K562 (cell line): ENCODE data around the gene DGCR2. TPM values are rescaled to one million over a fixed set of nuclear protein-coding genes. Genes with fewer than 3 reads are reported as not detected.

Experiments
- ATAC-seq: fragments of 200-7000 bp; cut with Tn5 transposase; 3 replicates; pipeline ENCODE4 v1.9.1; 2020; ENCODE audit warnings: moderate library complexity
- BruUV-seq: library from RNA; stranded (reverse); fragments of 400-500 nt; replicated peaks from 2 replicates; lab custom pipeline; 2021; lab: Mats Ljungman, UMichigan
- CTCF ChIA-PET: fragments of 300-600 bp; formaldehyde crosslinking; extraction: SDS; loops from one replicate; lab custom pipeline; 2021; ENCODE audit warnings: low intra/inter-chr PET ratio; lab: Yijun Ruan, JAX
- POLR2A ChIA-PET: fragments of 300-600, 350-650 bp; sonication (Branson Sonifier 250); formaldehyde crosslinking; extraction: SDS; loops from one replicate; lab custom pipeline; 2021; ENCODE audit warnings: antibody characterized with exemption, inconsistent platforms; lab: Yijun Ruan, JAX
- DNase-seq, 4 experiments: peaks; one replicate each; pipeline versions ENCODE4 v3.0.0 to v3.0.0-alpha.2; 2011 to 2018; ENCODE audit warnings: low spot score in 3 of 4, mixed read lengths in 3 of 4; ENCODE audit errors: extremely low read depth in 1 of 4
- FAIRE-seq: peaks from 2 replicates; lab custom pipeline; 2011; peaks lifted over from hg19 to GRCh38; lab: Jason Lieb, UNC
- H2AFZ ChIP-seq: 2 replicates; pipeline ENCODE4 v1.6.0; 2011; ENCODE audit warnings: low read depth, low read length, control low read depth, inconsistent platforms
- H3K27ac ChIP-seq: fragments of 200-600 bp; 3 replicates; pipeline ENCODE4 v1.8.0; 2011; ENCODE audit warnings: low read depth, mild to moderate bottlenecking, control low read depth, inconsistent platforms, low read length, moderate library complexity, mixed read lengths; ENCODE audit errors: extremely low read depth
- H3K27me3 ChIP-seq, 2 experiments: fragments of 300-600 bp in 1 of 2; 2 replicates in 1 of 2; 3 replicates in 1 of 2; pipeline versions ENCODE4 v1.6.0 to v1.8.0; 2011; ENCODE audit warnings: inconsistent platforms in 2 of 2, low read length in 2 of 2, mild to moderate bottlenecking in 1 of 2, mixed read lengths in 1 of 2, moderate library complexity in 1 of 2; ENCODE audit not compliant: control insufficient read depth in 2 of 2, insufficient read depth in 2 of 2
- H3K36me3 ChIP-seq: fragments of 300-600 bp; 3 replicates; pipeline ENCODE4 v1.8.0; 2011; ENCODE audit warnings: mild to moderate bottlenecking, low read length, inconsistent platforms; ENCODE audit not compliant: control insufficient read depth, insufficient read depth
- H3K4me1 ChIP-seq, 2 experiments: fragments of 200-600 bp in 1 of 2; replicated peaks in 1 of 2; 2 replicates in 1 of 2; 3 replicates in 1 of 2; pipeline versions ENCODE4 v1.5.1 to v1.8.0; 2011; ENCODE audit warnings: inconsistent platforms in 2 of 2, low read length in 2 of 2, mild to moderate bottlenecking in 1 of 2, mixed read lengths in 1 of 2, moderate library complexity in 1 of 2; ENCODE audit not compliant: control insufficient read depth in 2 of 2, insufficient read depth in 2 of 2
- H3K4me2 ChIP-seq: 2 replicates; pipeline ENCODE4 v1.6.1; 2011; ENCODE audit warnings: low read length, control low read depth, inconsistent platforms, mixed read lengths; ENCODE audit not compliant: insufficient read depth
- H3K4me3 ChIP-seq: fragments of 200-600 bp; sonication (generic), shearing (Covaris generic); 2 replicates; pipeline ENCODE4 v1.5.1; 2016; ENCODE audit warnings: control low read depth, inconsistent platforms
- H3K79me2 ChIP-seq: fragments of 200-600 bp; 3 replicates; pipeline ENCODE4 v1.8.0; 2011; ENCODE audit warnings: low read length, inconsistent platforms; ENCODE audit not compliant: control insufficient read depth, insufficient read depth
- H3K9ac ChIP-seq, 2 experiments: 2 replicates each; pipeline versions ENCODE4 v1.6.0 to v1.6.1; 2011; ENCODE audit warnings: low read depth in 2 of 2, low read length in 2 of 2, control low read depth in 1 of 2, inconsistent platforms in 1 of 2, mild to moderate bottlenecking in 1 of 2, mixed read lengths in 1 of 2; ENCODE audit not compliant: insufficient read depth in 1 of 2
- H3K9me1 ChIP-seq: one replicate; pipeline ENCODE4 v1.6.0; 2011; ENCODE audit warnings: inconsistent platforms, mild to moderate bottlenecking, low read length, moderate library complexity; ENCODE audit not compliant: control insufficient read depth, insufficient read depth
- H3K9me3 ChIP-seq: replicated peaks from 2 replicates; pipeline ENCODE4 v1.5.1; 2011; ENCODE audit warnings: low read depth, low read length, inconsistent platforms; ENCODE audit not compliant: control insufficient read depth, insufficient read depth
- H4K20me1 ChIP-seq: replicated peaks from 2 replicates; pipeline ENCODE4 v1.6.1; 2011; ENCODE audit warnings: low read length, inconsistent platforms, mixed read lengths; ENCODE audit not compliant: control insufficient read depth, insufficient read depth
- CREB1 ChIP-seq, 2 experiments: sonication (generic) in 1 of 2; formaldehyde crosslinking in 1 of 2; IDR thresholded peaks; 2 replicates each; pipeline versions ENCODE4 v1.6.1 to v1.8.0; 2012 to 2022; ENCODE audit warnings: inconsistent platforms in 1 of 2, mild to moderate bottlenecking in 1 of 2, missing genetic modification reagents in 1 of 2, moderate library complexity in 1 of 2
- KLF1 ChIP-seq: fragments of 450-650 bp; IDR thresholded peaks from 2 replicates; pipeline ENCODE4 v1.6.1; 2016; ENCODE audit warnings: missing genetic modification characterization, missing compliant biosample characterization
- SAP30 ChIP-seq: fragments of 200-600 bp; sonication (generic); IDR thresholded peaks from 2 replicates; pipeline ENCODE4 v1.6.1; 2012; ENCODE audit warnings: borderline replicate concordance, low read depth, mild to moderate bottlenecking, moderate library complexity, low read length, control low read depth, inconsistent platforms; ENCODE audit not compliant: insufficient read depth, poor library complexity, severe bottlenecking
- TGIF2 ChIP-seq: sonication (generic); formaldehyde crosslinking; IDR thresholded peaks from 2 replicates; pipeline ENCODE4 v1.8.1; 2022; ENCODE audit warnings: mild to moderate bottlenecking, missing genetic modification reagents, moderate library complexity
- WGBS: fragments of 100-300 bp; shearing (Covaris generic); methylation state at CpG from one replicate; pipeline ENCODE4 v1.1.6; 2016; ENCODE audit warnings: low coverage, mixed read lengths; ENCODE audit not compliant: insufficient coverage; ENCODE audit errors: missing lambda C conversion rate; 5-methylcytosine and 5-hydroxymethylcytosine counted together
- in situ Hi-C: fragments of 300-500 bp; cut with MboI; formaldehyde crosslinking; loops from 4 replicates; pipeline ENCODE4 v1.15.0; 2018; ENCODE audit warnings: inconsistent platforms, mixed read lengths
- intact Hi-C: fragments of 100-400 bp; cut with micrococcal nuclease; formaldehyde crosslinking; loops from 2 replicates; pipeline ENCODE4 v1.14.2; 2022
- polyA plus RNA-seq, 8 experiments: library from polyadenylated mRNA; depleted of rRNA in 4 of 8; stranded (reverse) in 5 of 8; unstranded in 3 of 8; fragments of >200 nt; fragmentation: Nextera tagmentation in 2 of 8; fragmentation: Illumina TruSeq in 1 of 8; extraction: Ambion mirVana in 2 of 8; extraction: Trizol in 1 of 8; gene quantifications; 2 replicates each; pipeline versions ENCODE4 v1.2.1 to v1.2.3, GENCODE V29; 2011 to 2014; ENCODE audit warnings: inconsistent platforms in 1 of 8, missing spikeins in 1 of 8
- total RNA-seq, 7 experiments: library from RNA; depleted of rRNA in 6 of 7; stranded (reverse); fragments of >200 nt in 6 of 7; fragmentation: Illumina TruSeq in 2 of 7; extraction: Trizol in 2 of 7; gene quantifications; 2 replicates each; pipeline versions ENCODE4 v1.2.1 to v1.2.3, GENCODE V29; 2011 to 2021; ENCODE audit warnings: low replicate concordance in 1 of 7
- TF ChIP-seq, protein P1 (sequence below): sonication (generic); formaldehyde crosslinking; IDR thresholded peaks from 2 replicates; pipeline ENCODE4 v1.8.0; 2022; ENCODE audit warnings: missing genetic modification reagents, mild to moderate bottlenecking, moderate library complexity, borderline replicate concordance

DGCR2 gene
- total and polyA plus RNA-seq, 9 of the 15 experiments (the other 6 are each of a cell fraction or from before 2014, with no cell fraction given): 0.69 to 101 (median 56.4) TPM

DNA sequence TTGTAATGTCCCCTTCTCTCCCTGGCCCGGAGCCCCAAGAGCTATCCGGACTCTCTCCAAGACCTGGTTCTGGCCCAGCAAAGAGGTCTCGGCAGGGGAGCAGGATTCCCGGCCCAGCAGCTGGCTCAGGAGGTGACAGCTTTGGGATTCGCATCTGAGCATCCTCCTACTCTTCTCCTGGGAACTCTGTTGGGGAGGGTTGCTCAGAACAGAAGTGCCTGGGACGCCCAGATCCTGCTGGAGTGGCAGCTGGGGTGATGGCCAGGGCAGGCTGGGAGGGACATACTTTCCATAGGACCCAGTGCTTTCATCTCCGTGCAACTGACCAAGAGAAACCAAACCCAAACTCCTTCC, 102.6 kb downstream of the DGCR2 start:
- intact Hi-C loops (no loop called here), in situ Hi-C loops (no loop called here)
- ChIA-PET POLR2A (interaction anchor here (0.7 to 3.8 kb wide), 4 partner anchors 17 to 76 kb away, joined by 3 to 13 read pairs (median 3); no protein-coding TSS in a partner anchor), CTCF (no interaction called here)
- ATAC-seq: no peak
- FAIRE-seq: no peak
- Histone ChIP-seq H3K27me3 (peaks cover 53 to 56% of the 10 kb centered on the region in 2 experiments), H3K9me1 (no peaks in the 10 kb centered on the region), H3K9ac (no peak overlapping the region), H4K20me1 (peaks cover 24% of the 10 kb centered on the region; the same call in 1 of the 2 replicates), H3K36me3 (no peaks in the 10 kb centered on the region), H3K9me3 (no peaks in the 10 kb centered on the region), H2AFZ (no peak overlapping the region), H3K4me3 (no peak overlapping the region), H3K27ac (no peak overlapping the region), H3K79me2 (no peaks in the 10 kb centered on the region), H3K4me1 (no peaks in the 10 kb centered on the region; a peak in 1 of 5 replicates), H3K4me2 (no peak overlapping the region)
- no TSS peak for BruUV-seq
- peak; percentile 38 for TF ChIP-seq SAP30
- no peak for TF ChIP-seq KLF1
- TF ChIP-seq, protein P1, sequence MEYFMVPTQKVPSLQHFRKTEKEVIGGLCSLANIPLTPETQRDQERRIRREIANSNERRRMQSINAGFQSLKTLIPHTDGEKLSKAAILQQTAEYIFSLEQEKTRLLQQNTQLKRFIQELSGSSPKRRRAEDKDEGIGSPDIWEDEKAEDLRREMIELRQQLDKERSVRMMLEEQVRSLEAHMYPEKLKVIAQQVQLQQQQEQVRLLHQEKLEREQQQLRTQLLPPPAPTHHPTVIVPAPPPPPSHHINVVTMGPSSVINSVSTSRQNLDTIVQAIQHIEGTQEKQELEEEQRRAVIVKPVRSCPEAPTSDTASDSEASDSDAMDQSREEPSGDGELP (CRISPR knock-in tag): 0 out of 2 replicates have a peak, but pooled peaks have one; percentile 11
- peak; percentile 87; the same call in 1 of the 2 replicates for TF ChIP-seq TGIF2 (CRISPR knock-in tag)
- TF ChIP-seq CREB1 (IDR thresholded peaks at IDR 0.05): no peak
- TF ChIP-seq CREB1 (CRISPR knock-in tag; IDR thresholded peaks at IDR 0.05): peak; percentile 37; the same call in 1 of the 2 replicates
- 0% methylated on average over 7 of the region's 7 CpGs for WGBS
- DNase-seq: peak in 2 of 4 experiments; percentile 30 to 34
